Stimulated activated CD8-positive, alpha-beta memory T cell treated with anti-CD3 and anti-CD28 coated beads, Interleukin-2, amount 100 ng/mL, for 1 hour (primary cell): Measurements from ENCODE around the gene RANBP1.
"Not testable (repeated sequence)": the region's sequence is repeated elsewhere in the genome, so short reads cannot be mapped to it uniquely, and the experiment has no call there.

ENCODE experiments used
- DNase-seq, 2 donors: peaks; one replicate each; pipeline ENCODE4 v3.0.0-alpha.2; 2020; ENCODE audit warnings: low read depth in 2 of 2

RANBP1 gene

GRCh38 chr22:20115691-20116375 is at the start of gene RANBP1:
RANBP1 (plus strand) TSS chr22:20116104; CDS start chr22:20116185, 81 bp downstream.
- no peak for DNase-seq

- DNase-seq = no peak
These were observed 49.1 kb upstream of the RANBP1 start for GRCh38 chr22:20066617-20067383.

- DNase-seq = not testable (repeated sequence)
These were observed 48.6 kb upstream of the RANBP1 start for GRCh38 chr22:20067384-20067682.

- DNase-seq = no peak
These were observed 47.3 kb upstream of the RANBP1 start for GRCh38 chr22:20068640-20069039.

GRCh38 chr22:20069331-20070042 is 46.4 kb upstream of the RANBP1 start:
- DNase-seq = no peak

GRCh38 chr22:20071524-20071972 is 44.4 kb upstream of the RANBP1 start:
- no peak for DNase-seq

- DNase-seq = no peak
These were observed 39.2 kb upstream of the RANBP1 start for GRCh38 chr22:20076627-20077172.

- peak; percentile 37 to 39 for DNase-seq
These were observed 36.0 kb upstream of the RANBP1 start, which contains the start of gene DGCR8 for GRCh38 chr22:20079745-20080444. DGCR8 (plus strand) TSS chr22:20080241; CDS start chr22:20085964, 5,723 bp downstream.

GRCh38 chr22:20080445-20080775 is 35.5 kb upstream of the RANBP1 start:
- peak; percentile 29 to 58 for DNase-seq

- no peak for DNase-seq
These were observed 34.9 kb upstream of the RANBP1 start for GRCh38 chr22:20080776-20081654.

GRCh38 chr22:20083157-20083890 is 32.6 kb upstream of the RANBP1 start:
- no peak for DNase-seq

GRCh38 chr22:20083891-20084546 is 31.9 kb upstream of the RANBP1 start:
- DNase-seq = no peak

- no peak for DNase-seq
These were observed 31.1 kb upstream of the RANBP1 start for GRCh38 chr22:20084547-20085413.

GRCh38 chr22:20085651-20086050 is 30.3 kb upstream of the RANBP1 start:
- no peak for DNase-seq

GRCh38 chr22:20086101-20086599 is 29.8 kb upstream of the RANBP1 start:
- DNase-seq = no peak

GRCh38 chr22:20086763-20087162 is 29.1 kb upstream of the RANBP1 start:
- DNase-seq = no peak

- no peak for DNase-seq
These were observed 28.3 kb upstream of the RANBP1 start for GRCh38 chr22:20087319-20088262.
